ENCODE results near the gene LHX1. TPM values are rescaled to one million over a fixed set of nuclear protein-coding genes. Genes with fewer than 3 reads are reported as not detected.

The LHX1 gene
- total RNA-seq, 1 donor from 2014 or later: not detected

- DNase-seq (ENCODE audit: low spot score): no peak
- no peaks in the 10 kb centered on the region for H3K36me3 Mint-ChIP-seq (ENCODE audit: low read depth)
- peaks cover 18% of the 10 kb centered on the region for H3K27me3 Mint-ChIP-seq (ENCODE audit: low read depth)
- no peak overlapping the region for H3K27ac Mint-ChIP-seq (ENCODE audit: unreplicated experiment)
- H3K9me3 Mint-ChIP-seq (ENCODE audit: low read depth): no peaks in the 10 kb centered on the region
- H3K4me3 Mint-ChIP-seq (ENCODE audit: unreplicated experiment): no peak overlapping the region
- TF ChIP-seq, protein P1, sequence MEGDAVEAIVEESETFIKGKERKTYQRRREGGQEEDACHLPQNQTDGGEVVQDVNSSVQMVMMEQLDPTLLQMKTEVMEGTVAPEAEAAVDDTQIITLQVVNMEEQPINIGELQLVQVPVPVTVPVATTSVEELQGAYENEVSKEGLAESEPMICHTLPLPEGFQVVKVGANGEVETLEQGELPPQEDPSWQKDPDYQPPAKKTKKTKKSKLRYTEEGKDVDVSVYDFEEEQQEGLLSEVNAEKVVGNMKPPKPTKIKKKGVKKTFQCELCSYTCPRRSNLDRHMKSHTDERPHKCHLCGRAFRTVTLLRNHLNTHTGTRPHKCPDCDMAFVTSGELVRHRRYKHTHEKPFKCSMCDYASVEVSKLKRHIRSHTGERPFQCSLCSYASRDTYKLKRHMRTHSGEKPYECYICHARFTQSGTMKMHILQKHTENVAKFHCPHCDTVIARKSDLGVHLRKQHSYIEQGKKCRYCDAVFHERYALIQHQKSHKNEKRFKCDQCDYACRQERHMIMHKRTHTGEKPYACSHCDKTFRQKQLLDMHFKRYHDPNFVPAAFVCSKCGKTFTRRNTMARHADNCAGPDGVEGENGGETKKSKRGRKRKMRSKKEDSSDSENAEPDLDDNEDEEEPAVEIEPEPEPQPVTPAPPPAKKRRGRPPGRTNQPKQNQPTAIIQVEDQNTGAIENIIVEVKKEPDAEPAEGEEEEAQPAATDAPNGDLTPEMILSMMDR (IDR thresholded peaks at IDR 0.05): peak; percentile 10
- no peaks in the 10 kb centered on the region for H3K4me1 Mint-ChIP-seq (ENCODE audit: low read depth)
Observed at GRCh38 chr17:36892112-36892838, 45.0 kb upstream of the LHX1 start.

GRCh38 chr17:36894177-36894576, 43.1 kb upstream of the LHX1 start:
- Mint-ChIP-seq H3K27ac (ENCODE audit: unreplicated experiment) (no peak overlapping the region), H3K4me1 (ENCODE audit: low read depth) (no peaks in the 10 kb centered on the region), H3K36me3 (ENCODE audit: low read depth) (no peaks in the 10 kb centered on the region), H3K4me3 (ENCODE audit: unreplicated experiment) (no peak overlapping the region), H3K27me3 (ENCODE audit: low read depth) (peaks cover 14% of the 10 kb centered on the region), H3K9me3 (ENCODE audit: low read depth) (no peaks in the 10 kb centered on the region)
- TF ChIP-seq, protein P1 (IDR thresholded peaks at IDR 0.05): no peak
- no peak for DNase-seq (ENCODE audit: low spot score)

DNA sequence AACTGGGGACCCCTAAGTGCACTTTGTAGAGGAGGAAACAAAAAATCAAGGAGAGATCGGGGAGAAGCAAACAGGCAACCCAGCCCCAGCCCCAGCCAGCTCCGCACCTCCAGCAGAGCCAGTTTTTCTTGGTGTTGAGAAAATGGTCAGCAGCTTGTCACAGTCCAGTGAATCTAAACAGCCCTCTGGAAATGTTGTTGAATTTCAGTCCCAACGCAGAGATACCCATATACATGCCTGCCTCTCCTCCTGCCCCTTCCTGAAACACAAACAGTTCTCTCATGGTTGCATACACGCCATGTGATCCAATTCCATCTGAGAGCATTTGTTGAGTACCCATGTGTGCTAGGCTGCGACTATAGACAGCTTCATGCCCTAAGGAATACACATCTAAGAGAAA, 42.4 kb upstream of the LHX1 start:
- TF ChIP-seq, protein P1 (IDR thresholded peaks at IDR 0.05): no peak
- Mint-ChIP-seq H3K27me3 (ENCODE audit: low read depth) (peaks cover 11% of the 10 kb centered on the region), H3K36me3 (ENCODE audit: low read depth) (no peaks in the 10 kb centered on the region), H3K9me3 (ENCODE audit: low read depth) (no peaks in the 10 kb centered on the region), H3K4me3 (ENCODE audit: unreplicated experiment) (no peak overlapping the region), H3K27ac (ENCODE audit: unreplicated experiment) (no peak overlapping the region), H3K4me1 (ENCODE audit: low read depth) (no peaks in the 10 kb centered on the region)
- no peak for DNase-seq (ENCODE audit: low spot score)

GRCh38 chr17:36899250-36900159, 37.8 kb upstream of the LHX1 start:
- H3K4me1 Mint-ChIP-seq (ENCODE audit: low read depth): peaks cover 12% of the 10 kb centered on the region
- no peaks in the 10 kb centered on the region for H3K9me3 Mint-ChIP-seq (ENCODE audit: low read depth)
- peaks cover 2% of the 10 kb centered on the region for H3K27me3 Mint-ChIP-seq (ENCODE audit: low read depth)
- TF ChIP-seq, protein P1 (IDR thresholded peaks at IDR 0.05): no peak
- no peaks in the 10 kb centered on the region for H3K36me3 Mint-ChIP-seq (ENCODE audit: low read depth)
- DNase-seq (ENCODE audit: low spot score): no peak
- H3K4me3 Mint-ChIP-seq (ENCODE audit: unreplicated experiment): no peak overlapping the region
- H3K27ac Mint-ChIP-seq (ENCODE audit: unreplicated experiment): no peak overlapping the region

- Mint-ChIP-seq H3K27ac (ENCODE audit: unreplicated experiment) (no peak overlapping the region), H3K9me3 (ENCODE audit: low read depth) (no peaks in the 10 kb centered on the region), H3K27me3 (ENCODE audit: low read depth) (no peaks in the 10 kb centered on the region), H3K36me3 (ENCODE audit: low read depth) (no peaks in the 10 kb centered on the region), H3K4me1 (ENCODE audit: low read depth) (peaks cover 12% of the 10 kb centered on the region), H3K4me3 (ENCODE audit: unreplicated experiment) (no peak overlapping the region)
- TF ChIP-seq, protein P1 (IDR thresholded peaks at IDR 0.05): no peak
- no peak for DNase-seq (ENCODE audit: low spot score)
Observed at GRCh38 chr17:36900160-36900512, 37.1 kb upstream of the LHX1 start.

Measured in chondrocyte (in vitro differentiated cells).